ENCODE data around the gene IRF3.

The IRF3 gene

GRCh38 chr19:49614096-49614833, 51.4 kb downstream of the IRF3 start:
- no peak for DNase-seq

GRCh38 chr19:49613374-49613773, 52.3 kb downstream of the IRF3 start:
- no peak for DNase-seq
